Activated CD4-positive, alpha-beta T cell treated with anti-CD3 and anti-CD28 coated beads, Interleukin-2, Interleukin-4, amounts not matched to agents 100 ng/mL and 50 ng/mL, durations not matched to agents 16 hours and 8 hours (primary cell): ENCODE results near the gene NBAS.

ENCODE experiments used
- DNase-seq: peaks from one replicate; pipeline ENCODE4 v3.0.0-alpha.2; 2020; ENCODE audit warnings: low spot score

NBAS gene

DNA sequence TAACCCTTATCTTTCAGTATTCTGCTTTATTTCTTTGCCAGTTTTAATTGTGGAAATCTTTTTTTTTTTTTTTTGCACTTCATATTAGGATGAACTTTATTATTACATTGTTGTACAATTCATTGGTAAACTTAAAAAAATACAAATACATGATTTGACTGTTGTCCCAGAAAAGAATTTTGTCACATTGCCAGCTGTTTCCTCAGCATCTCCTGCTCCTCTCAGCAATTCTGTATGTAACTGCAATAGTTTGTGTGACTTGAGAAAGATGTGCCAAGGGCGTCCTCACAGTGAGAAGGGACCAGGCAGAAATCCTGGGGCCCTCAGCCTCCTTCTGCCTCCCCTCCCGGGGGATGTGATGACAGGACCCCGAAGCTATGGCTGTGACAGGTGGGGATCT, 254.4 kb downstream of the NBAS start:
- DNase-seq: no peak

DNA sequence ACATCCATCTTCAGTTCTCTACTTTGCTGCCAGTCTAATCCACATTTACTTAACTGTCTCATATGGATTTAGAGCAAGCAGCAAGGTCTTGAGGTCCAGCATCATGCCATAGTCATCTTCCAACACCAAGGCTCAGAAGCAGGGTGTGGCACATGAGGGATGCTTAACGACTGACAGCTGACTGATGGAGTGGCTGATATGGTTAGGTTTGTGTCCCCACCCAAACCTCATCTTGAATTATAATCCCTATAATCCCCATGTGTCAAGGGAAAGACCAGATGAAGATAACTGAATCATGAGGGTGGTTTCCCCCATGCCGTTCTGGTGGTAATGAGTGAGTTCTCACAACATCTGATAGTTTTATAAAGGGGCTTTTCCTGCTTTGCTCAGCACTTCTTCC, 257.3 kb downstream of the NBAS start:
- DNase-seq: no peak

DNA sequence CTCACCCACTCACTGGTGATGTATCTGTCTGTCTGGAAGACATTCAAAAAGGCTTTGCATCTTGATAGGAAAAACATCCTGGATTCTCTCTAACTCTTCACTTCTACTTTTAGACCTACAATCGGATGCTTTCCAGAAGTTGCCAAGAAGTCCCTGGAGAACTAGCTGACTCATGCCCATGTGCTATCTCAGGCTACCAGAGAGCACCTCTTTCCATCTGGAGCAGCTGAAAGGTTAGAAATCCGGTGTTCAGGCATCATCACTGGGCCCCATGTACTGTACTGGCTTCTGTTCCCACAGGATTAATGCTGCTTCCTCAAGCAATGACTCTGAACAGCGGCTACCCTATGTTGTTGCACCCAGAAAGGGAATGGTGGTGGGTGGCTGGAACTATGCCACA, 259.0 kb downstream of the NBAS start:
- no peak for DNase-seq

DNA sequence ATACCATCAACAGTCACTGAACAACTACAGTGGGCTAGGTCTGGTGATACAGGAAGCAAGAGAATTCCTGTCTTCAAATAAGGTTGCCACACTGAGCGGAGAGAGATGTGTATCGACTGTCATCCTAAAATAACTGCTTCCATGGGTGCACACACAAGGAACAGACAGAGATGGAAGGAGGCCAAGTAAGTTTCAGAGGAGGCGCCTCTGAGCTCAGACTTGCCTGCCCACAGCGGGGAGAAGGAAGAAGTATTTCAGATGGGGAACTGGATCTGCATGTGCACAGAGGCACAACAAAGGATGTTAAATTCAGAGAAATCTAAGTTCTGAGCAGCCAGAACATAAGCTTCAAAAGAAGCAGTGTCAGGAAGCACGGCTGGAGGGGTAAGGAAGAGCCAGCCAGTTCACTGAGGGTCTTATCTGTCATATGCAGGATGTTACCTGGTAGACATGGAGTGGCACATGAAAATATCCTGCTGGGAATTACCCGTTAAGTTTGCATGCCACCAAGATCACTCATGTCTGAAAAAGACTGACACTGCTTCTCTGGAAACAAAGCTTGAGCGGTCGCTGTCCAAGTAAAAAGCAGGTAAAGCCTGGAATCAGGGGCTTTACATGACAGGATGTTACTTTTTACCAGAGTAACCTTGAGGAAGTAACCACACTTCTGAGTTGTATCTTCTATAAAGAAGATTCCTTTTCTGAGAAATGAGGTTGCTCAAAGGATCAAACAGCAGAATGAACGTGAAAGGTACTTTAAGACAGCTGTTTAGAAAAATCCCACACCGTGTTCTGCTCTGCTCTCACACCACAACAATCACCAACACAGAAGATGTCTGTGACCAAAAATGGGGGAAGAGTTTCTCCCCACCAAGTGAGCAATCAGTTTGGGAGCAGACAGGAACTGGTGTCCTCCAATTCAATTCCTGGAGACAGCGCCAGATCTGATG, 260.2 kb downstream of the NBAS start:
- DNase-seq: no peak

DNA sequence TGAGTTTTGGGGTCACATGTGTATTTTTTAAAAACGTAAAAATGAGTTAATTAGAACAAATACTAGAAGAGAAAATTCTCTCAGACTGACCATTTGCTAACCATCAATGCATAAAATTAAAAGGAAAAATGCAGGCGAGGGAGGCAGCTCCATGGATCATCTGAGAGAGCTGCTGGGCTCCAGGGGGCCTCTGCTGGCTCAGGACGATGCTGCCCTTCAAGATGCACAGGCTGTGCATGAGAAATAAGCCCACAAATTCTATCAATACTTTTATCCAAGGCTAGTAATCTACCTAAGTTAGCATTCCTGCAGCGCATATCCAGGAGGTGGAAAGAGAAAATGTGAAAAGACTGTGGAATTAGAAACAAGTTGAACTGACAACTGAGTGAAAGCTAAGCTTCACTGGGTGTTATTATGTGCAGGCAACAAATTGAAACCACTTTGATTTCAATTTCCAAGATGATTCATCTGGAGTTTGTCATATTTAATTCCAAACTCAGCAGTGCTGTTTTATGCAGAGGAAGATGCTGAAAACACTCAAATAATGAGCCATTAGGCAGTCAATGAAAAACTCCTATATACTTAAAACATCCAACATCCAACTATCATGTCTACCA, 261.1 kb downstream of the NBAS start:
- no peak for DNase-seq

DNA sequence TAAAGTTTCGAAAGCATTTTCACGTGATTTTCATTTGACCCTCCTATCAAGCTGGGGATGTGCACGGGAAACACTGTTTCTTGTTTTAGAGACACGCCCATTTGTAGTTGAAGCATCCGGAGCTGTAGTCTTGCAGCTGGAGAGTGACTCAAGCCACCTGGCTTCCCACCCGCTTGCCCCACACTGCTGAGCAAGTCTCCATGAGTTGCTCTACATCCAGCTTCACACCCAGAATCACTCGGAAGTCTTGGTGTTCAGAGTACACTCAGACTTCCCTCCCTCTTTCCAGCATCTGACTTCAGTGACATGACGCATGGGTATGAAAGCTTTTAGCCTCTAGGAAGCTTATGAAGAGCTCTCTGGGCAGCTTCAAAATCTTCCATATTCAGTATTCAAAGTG, 262.4 kb downstream of the NBAS start:
- DNase-seq: no peak

DNA sequence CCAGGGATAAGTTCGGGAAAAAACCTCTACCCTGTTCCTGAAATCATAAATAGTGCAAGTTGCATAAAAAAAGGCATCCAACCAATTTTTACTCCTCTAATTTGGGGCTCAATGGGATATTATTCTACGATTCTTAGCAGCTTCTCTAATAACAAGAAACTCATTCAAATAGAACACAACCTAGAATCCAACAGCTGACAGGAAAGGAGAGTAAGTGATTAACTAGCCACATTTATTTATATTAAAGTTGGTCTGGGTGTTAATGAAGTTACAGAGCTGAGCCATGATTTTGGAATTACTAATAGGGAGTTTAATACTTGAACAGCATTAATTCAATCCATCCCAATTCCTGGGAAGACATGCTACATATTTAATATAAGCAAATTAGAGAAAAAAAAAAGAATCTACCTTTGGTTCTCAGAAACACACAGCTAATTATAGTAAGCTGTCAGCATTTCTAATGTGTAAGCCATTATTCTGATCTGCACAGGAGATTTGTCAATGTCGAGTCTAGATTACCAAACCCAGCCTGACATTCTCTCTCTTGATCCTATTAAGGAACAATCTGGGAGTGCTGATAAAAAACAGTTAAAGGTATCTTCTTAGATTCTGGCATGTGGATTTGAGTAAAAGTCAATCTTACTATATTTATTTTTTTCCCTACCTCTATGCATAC, 267.7 kb downstream of the NBAS start:
- no peak for DNase-seq

DNA sequence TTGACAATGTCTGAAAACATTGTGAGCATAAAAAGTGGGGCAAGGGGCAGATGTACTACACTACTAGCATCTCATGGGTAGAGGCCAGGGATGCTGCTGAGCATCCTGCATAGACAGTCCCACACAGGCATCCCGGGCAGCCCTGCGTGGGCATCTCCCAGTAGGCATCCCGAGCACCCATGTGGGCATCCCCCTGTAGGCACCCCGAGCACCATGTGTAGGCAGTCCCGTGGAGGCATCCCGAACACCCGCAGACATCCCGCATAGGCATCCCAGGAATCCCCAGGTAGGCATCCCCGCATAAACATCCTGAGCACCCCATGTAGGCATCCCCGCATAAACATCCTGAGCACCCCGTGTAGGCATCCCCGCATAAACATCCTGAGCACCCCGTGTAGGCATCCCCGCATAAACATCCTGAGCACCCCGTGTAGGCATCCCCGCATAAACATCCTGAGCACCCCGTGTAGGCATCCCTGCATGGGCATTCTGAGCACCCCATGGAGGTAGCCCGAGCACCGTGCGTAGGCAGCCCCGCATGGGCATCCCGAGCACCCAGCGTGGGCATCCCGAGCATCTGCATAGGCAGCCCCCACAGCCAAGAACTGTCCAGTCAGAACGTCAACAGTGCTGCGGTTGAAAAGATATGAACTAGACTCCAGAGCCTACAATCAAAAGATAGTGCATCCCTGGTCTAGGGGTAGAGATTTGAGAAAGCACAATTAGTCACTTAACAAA, 273.5 kb downstream of the NBAS start:
- no peak for DNase-seq

DNA sequence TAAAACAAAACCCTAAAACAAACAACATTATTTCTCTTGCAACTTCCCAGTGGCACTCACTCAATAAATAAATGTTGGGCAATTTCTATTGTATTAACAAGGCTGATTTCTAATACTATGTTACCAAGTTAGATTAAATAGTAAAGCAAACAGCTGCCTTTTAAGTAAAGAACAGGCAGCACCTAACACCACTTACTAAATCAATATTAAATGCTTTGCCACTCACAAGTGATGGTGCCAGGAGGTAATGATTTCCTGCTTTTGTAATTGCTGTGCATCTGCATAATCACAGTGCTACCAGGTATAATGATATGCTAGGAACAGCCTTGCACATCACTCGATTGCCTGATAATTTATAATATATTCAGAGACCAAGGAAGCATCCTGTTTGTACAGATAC, 276.5 kb downstream of the NBAS start:
- DNase-seq: no peak

DNA sequence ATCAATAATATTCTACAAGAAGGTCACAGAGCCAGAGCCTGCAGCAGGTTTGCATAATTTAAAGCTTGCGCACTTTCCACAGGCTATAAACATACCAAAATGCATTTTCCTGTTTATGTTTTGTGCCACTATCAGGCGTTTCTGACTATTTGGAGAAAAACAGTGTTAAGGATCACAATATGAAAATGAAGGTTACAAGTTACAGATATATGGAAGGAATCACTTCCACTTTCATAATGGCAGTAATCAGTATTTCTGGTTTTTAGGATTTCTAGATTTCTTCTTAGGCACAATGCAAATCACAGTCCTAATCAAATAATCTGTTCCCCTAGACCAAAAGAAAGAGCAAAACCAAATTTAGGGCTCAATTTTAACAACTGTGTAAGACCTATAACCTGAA, 279.5 kb downstream of the NBAS start:
- no peak for DNase-seq

DNA sequence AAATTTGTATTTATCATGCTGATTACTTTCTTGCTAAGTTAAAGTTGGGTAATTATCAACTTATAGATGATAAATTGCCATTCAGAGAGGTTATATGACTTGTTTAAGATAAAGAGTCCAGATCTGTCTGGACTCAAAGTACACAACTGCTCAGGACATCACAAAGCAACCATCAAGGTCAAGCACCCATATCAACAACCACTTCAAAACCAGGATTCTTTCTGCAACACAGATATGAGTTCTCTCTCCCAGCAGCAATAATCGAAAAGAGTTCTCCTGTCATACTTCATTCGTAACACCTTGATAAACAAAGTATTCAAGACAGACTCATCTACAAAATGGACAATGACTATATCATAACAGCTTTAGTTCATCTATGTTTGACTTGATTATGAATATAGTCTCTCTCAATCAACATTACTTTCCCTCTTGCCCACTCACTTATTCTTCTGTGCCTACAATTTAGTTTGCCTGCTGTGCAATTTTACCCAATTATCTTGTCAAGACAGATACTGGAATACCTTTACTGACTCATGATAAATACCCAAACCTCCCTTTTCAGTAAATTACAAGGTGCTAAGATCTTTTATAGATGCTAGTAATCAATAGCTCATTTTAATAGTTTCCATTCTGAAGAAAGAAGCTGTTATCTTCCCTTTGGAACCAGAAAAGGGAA, 281.8 kb downstream of the NBAS start:
- no peak for DNase-seq

DNA sequence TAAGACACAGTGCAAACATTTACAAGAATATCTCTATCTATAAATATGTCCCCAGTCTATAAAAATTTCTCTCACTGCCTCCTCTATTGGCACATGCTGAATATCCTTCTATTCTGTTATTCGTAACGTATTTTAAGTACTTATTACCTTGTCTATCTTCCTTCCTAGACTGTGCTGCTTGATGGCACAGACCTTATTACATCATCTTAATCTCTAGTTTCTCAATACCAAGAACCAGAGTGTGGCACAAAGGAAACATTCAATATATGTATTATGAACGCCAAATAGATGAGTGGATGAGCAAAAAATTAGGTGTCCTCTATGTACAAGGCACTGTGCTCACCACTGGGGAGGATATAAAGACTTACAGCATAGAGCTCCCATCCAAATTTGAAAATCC, 282.8 kb downstream of the NBAS start:
- no peak for DNase-seq

DNA sequence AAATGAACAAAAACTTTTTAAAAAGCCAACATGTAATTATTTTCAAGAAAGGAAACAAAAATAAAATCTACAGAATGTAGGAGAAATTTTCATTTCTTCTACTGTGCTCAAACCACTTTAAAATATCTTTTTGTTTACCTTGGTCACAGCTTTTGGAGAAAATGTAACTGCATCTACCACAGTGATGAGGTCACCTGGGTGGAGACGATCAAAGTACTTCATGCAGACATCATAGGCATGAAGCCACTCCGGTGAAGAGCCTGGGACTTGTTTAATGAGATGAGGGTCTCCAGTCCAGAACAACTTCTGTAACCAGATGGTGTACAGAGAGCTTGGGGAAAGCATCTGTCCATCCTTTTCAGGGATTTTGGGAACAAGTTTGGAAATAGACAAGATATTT, 285.8 kb downstream of the NBAS start:
- no peak for DNase-seq

DNA sequence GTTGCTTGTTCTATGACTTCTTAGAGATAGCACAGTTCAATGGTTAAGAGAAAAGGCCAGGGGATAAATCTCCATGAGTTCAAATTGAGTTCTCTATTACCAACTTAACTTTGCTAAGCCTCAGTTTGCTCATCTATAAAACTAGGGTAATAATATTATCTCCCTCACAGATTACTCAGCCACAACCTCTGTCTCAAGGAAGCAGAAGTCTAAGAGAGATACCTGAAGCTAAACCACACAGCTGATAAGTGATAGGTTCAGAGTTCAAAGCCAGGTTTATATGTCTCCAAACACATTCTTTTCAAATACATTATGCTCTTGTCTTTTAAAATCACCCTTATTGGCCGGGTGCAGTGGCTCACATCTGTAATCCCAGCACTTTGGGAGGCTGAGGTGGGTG, 287.7 kb downstream of the NBAS start:
- no peak for DNase-seq

DNA sequence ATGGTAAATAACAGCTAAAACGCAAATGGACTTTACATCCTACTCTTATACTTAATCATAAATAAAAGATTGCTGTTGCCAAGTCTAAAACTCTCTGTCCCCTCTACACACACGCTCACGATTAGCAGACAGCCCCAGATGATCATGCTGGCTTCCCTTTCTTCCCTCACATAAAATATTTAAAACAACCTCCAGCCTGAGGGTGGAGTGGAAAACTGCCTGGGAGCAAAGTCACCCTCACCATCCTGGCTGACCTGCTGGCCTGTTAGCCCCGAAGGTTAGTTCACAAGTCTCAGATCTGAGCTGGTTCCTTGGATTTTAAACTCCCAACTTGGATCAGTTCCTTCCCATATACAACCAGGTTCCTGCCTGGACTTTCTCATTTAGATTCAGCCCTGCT, 288.2 kb downstream of the NBAS start:
- no peak for DNase-seq

DNA sequence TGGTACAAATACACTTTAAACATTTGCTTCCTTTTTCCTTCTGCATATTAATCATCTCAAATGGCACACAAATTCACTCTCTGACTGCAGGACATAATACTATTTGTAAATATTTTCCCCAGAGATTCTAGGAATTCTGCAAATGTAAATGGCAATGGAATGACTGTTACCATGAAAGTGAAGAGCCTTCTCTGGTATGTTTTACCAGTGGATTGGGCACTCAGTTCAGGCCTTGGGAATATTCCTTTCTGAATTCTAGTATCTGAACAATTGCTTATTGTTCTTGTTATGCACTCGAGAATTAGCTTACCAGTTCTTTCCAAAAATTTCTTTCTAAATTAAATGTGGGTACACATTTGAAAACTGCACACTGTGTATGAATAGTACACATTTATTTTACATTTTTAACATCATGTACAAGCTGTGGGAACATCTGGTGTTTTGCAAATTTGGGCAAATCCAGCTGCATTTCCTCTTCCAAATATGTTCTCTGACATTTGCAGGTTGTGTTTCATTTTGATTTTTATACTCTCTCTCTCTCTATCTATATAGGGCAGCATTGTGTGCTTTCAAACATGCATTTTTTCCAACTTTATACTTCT, 289.1 kb downstream of the NBAS start:
- DNase-seq: no peak

DNA sequence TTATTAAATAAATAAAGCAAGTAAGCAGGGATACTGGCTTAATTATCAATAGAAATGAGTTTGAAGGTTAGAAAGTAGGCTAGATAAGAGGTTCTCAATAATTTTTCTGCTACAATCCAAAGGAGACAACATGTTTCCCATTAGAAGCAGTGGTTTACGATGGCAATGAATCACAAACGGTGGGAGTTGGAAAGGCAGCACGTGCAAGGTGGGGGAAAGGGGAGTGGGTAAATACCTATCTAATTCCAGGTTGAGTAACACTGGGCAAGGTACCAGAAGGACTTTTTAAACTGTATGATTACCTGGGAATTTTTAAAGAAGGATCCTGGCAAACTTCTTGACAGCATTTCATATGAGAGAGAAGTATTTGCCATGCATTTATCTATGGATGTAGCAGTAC, 289.9 kb downstream of the NBAS start:
- DNase-seq: no peak

DNA sequence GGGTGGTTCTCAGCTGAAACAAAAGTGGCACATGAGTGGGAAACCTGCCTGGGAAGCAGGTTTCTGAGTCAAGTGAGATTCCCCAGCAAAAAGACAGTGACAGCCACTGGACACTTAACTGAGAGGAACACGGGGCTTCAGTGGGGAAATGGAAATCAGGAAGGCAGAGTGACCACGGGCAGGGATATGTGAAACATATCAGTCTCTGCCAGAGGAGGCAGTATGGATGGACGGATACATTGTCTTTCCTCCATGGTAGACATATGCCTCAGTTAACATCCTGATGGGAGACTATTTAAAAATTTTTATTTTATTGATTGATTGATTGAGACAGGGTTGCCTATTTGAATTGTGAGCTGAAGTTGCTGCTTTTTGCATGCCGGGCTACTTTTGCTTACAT, 292.1 kb downstream of the NBAS start:
- DNase-seq: no peak

DNA sequence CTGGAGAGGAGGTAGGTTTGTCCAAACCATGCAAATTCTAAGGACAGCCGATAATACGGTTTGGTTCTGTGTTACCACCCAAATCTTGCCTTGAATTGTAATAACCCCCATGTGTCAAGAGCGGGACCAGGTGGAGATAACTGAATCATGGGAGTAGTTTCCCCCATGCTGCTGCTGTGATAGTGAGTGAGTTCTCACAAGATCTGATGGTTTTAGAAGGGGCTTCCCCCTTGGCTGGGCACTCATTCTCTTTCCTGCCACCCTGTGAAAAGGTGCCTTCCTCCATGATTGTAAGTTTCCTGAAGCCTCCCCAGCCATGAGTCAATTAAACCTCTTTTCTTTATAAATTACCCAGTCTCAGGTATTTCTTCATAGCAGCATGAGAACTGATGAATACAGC, 295.2 kb downstream of the NBAS start:
- DNase-seq: no peak

DNA sequence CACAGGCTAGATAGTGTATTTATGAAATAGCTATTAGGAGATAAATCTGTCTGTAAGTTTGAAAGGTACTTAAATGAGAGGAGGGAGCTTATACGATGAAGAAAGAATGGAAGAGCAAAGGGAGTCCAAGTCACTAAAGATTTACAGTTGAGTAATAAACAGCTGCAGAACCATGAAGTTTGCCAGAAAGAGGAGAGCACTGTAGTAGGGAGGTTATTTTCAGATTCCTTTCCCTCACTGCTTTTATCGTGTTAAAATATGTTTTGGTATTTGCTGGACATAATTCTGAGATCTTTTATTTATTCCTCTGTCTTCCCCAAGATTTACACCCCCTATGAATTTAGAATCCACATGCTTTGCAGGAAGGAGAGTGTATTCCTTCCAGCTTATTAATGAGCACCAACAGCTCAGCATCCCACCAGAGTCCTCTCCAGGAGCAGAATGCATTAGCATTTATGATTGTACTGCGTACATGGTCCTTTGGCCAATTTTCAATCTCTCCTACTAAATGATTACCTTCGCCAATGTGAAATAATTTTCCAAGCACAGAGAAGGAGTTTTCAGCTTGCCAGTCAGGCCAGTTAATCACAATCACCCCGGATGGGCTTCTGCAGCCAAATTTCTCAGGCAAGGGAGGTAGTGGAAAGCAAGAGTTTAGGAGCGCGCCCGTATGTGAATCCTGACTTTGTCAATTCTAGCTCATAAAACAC, 297.0 kb downstream of the NBAS start:
- no peak for DNase-seq

DNA sequence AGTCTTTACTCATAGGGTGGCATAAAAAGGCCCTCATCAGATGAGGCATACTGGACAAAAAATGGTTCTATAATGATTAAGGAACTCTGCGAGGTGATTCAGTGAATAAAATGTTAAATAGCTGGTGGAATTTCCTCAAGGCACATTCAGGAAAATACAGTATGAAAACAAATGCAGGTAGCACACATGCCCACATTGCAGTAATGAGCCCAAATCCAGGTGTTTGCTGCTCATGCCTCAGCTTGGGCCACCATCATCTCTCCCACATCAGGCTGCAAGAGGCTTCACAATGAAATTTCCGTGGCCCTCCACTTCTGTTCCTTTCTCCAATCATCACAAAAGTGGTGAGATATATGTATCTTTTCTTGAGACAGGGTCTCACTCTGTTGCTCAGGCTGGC, 298.3 kb downstream of the NBAS start:
- DNase-seq: no peak
